ENCODE measurements around the gene VAV3. TPM values are rescaled to one million over a fixed set of nuclear protein-coding genes. Genes with fewer than 3 reads are reported as not detected.

Gene VAV3
- total RNA-seq, 1 donor = 41.1 TPM

GRCh38 chr1:107574044-107574443, 390.9 kb downstream of the VAV3 start:
- Histone ChIP-seq H3K9me3 (ENCODE audit: low read depth, low read length) (no peaks in the 10 kb centered on the region), H3K4me1 (ENCODE audit: insufficient read depth, low read length) (no peaks in the 10 kb centered on the region)

GRCh38 chr1:107572674-107573211, 392.2 kb downstream of the VAV3 start:
- no peaks in the 10 kb centered on the region for H3K9me3 ChIP-seq (ENCODE audit: low read depth, low read length)
- H3K4me3 ChIP-seq (ENCODE audit: low read length) = no peak overlapping the region

More at GRCh38 chr1:107574044-107574443, 390.9 kb downstream of the VAV3 start:
- Histone ChIP-seq H3K27me3 (ENCODE audit: insufficient read depth, low read length) (no peaks in the 10 kb centered on the region), H3K4me3 (ENCODE audit: low read length) (no peak overlapping the region)

GRCh38 chr1:107570768-107571167, 394.2 kb downstream of the VAV3 start:
- Histone ChIP-seq H3K4me3 (ENCODE audit: low read length) (no peak overlapping the region), H3K27me3 (ENCODE audit: insufficient read depth, low read length) (no peaks in the 10 kb centered on the region), H3K9me3 (ENCODE audit: low read depth, low read length) (no peaks in the 10 kb centered on the region), H3K4me1 (ENCODE audit: insufficient read depth, low read length) (no peaks in the 10 kb centered on the region)

More at GRCh38 chr1:107572674-107573211, 392.2 kb downstream of the VAV3 start:
- no peaks in the 10 kb centered on the region for H3K27me3 ChIP-seq (ENCODE audit: insufficient read depth, low read length)
- H3K4me1 ChIP-seq (ENCODE audit: insufficient read depth, low read length) = no peaks in the 10 kb centered on the region

GRCh38 chr1:107563441-107563840, 401.5 kb downstream of the VAV3 start:
- H3K9me3 ChIP-seq (ENCODE audit: low read depth, low read length) = no peaks in the 10 kb centered on the region
- H3K4me3 ChIP-seq (ENCODE audit: low read length) = no peak overlapping the region
- H3K4me1 ChIP-seq (ENCODE audit: insufficient read depth, low read length) = no peaks in the 10 kb centered on the region
- no peaks in the 10 kb centered on the region for H3K27me3 ChIP-seq (ENCODE audit: insufficient read depth, low read length)

- H3K4me3 ChIP-seq (ENCODE audit: low read length) = no peak overlapping the region
- H3K9me3 ChIP-seq (ENCODE audit: low read depth, low read length) = no peaks in the 10 kb centered on the region
- H3K27me3 ChIP-seq (ENCODE audit: insufficient read depth, low read length) = no peaks in the 10 kb centered on the region
- no peaks in the 10 kb centered on the region for H3K4me1 ChIP-seq (ENCODE audit: insufficient read depth, low read length)
These were observed 405.1 kb downstream of the VAV3 start for GRCh38 chr1:107559881-107560280.

GRCh38 chr1:107557095-107557494, 407.9 kb downstream of the VAV3 start:
- Histone ChIP-seq H3K9me3 (ENCODE audit: low read depth, low read length) (no peaks in the 10 kb centered on the region), H3K4me3 (ENCODE audit: low read length) (no peak overlapping the region), H3K27me3 (ENCODE audit: insufficient read depth, low read length) (no peaks in the 10 kb centered on the region)

GRCh38 chr1:107555578-107555977, 409.4 kb downstream of the VAV3 start:
- Histone ChIP-seq H3K4me1 (ENCODE audit: insufficient read depth, low read length) (no peaks in the 10 kb centered on the region), H3K9me3 (ENCODE audit: low read depth, low read length) (no peaks in the 10 kb centered on the region), H3K27me3 (ENCODE audit: insufficient read depth, low read length) (no peaks in the 10 kb centered on the region), H3K4me3 (ENCODE audit: low read length) (no peak overlapping the region)

More at GRCh38 chr1:107557095-107557494, 407.9 kb downstream of the VAV3 start:
- H3K4me1 ChIP-seq (ENCODE audit: insufficient read depth, low read length) = no peaks in the 10 kb centered on the region

GRCh38 chr1:107552781-107553180, 412.2 kb downstream of the VAV3 start:
- Histone ChIP-seq H3K9me3 (ENCODE audit: low read depth, low read length) (no peaks in the 10 kb centered on the region), H3K4me3 (ENCODE audit: low read length) (no peak overlapping the region), H3K27me3 (ENCODE audit: insufficient read depth, low read length) (no peaks in the 10 kb centered on the region), H3K4me1 (ENCODE audit: insufficient read depth, low read length) (no peaks in the 10 kb centered on the region)

GRCh38 chr1:107551456-107551855, 413.5 kb downstream of the VAV3 start:
- H3K4me3 ChIP-seq (ENCODE audit: low read length) = no peak overlapping the region
- H3K9me3 ChIP-seq (ENCODE audit: low read depth, low read length) = no peaks in the 10 kb centered on the region
- H3K4me1 ChIP-seq (ENCODE audit: insufficient read depth, low read length) = no peaks in the 10 kb centered on the region
- H3K27me3 ChIP-seq (ENCODE audit: insufficient read depth, low read length) = no peaks in the 10 kb centered on the region

GRCh38 chr1:107550358-107550757, 414.6 kb downstream of the VAV3 start:
- Histone ChIP-seq H3K27me3 (ENCODE audit: insufficient read depth, low read length) (no peaks in the 10 kb centered on the region), H3K9me3 (ENCODE audit: low read depth, low read length) (no peaks in the 10 kb centered on the region), H3K4me1 (ENCODE audit: insufficient read depth, low read length) (no peaks in the 10 kb centered on the region), H3K4me3 (ENCODE audit: low read length) (no peak overlapping the region)

GRCh38 chr1:107549152-107549810, 415.7 kb downstream of the VAV3 start:
- no peaks in the 10 kb centered on the region for H3K9me3 ChIP-seq (ENCODE audit: low read depth, low read length)
- no peaks in the 10 kb centered on the region for H3K4me1 ChIP-seq (ENCODE audit: insufficient read depth, low read length)

GRCh38 chr1:107548276-107548675, 416.7 kb downstream of the VAV3 start:
- Histone ChIP-seq H3K27me3 (ENCODE audit: insufficient read depth, low read length) (no peaks in the 10 kb centered on the region), H3K4me1 (ENCODE audit: insufficient read depth, low read length) (no peaks in the 10 kb centered on the region), H3K9me3 (ENCODE audit: low read depth, low read length) (no peaks in the 10 kb centered on the region), H3K4me3 (ENCODE audit: low read length) (no peak overlapping the region)

More at GRCh38 chr1:107549152-107549810, 415.7 kb downstream of the VAV3 start:
- Histone ChIP-seq H3K27me3 (ENCODE audit: insufficient read depth, low read length) (no peaks in the 10 kb centered on the region), H3K4me3 (ENCODE audit: low read length) (no peak overlapping the region)

- no peaks in the 10 kb centered on the region for H3K4me1 ChIP-seq (ENCODE audit: insufficient read depth, low read length)
- no peaks in the 10 kb centered on the region for H3K9me3 ChIP-seq (ENCODE audit: low read depth, low read length)
- no peak overlapping the region for H3K4me3 ChIP-seq (ENCODE audit: low read length)
- H3K27me3 ChIP-seq (ENCODE audit: insufficient read depth, low read length) = no peaks in the 10 kb centered on the region
These were observed 417.4 kb downstream of the VAV3 start for GRCh38 chr1:107547363-107548155.

- Histone ChIP-seq H3K27me3 (ENCODE audit: insufficient read depth, low read length) (no peaks in the 10 kb centered on the region), H3K4me1 (ENCODE audit: insufficient read depth, low read length) (no peaks in the 10 kb centered on the region), H3K9me3 (ENCODE audit: low read depth, low read length) (no peaks in the 10 kb centered on the region), H3K4me3 (ENCODE audit: low read length) (no peak overlapping the region)
These were observed 418.4 kb downstream of the VAV3 start for GRCh38 chr1:107546576-107546975.

- H3K27me3 ChIP-seq (ENCODE audit: insufficient read depth, low read length) = no peaks in the 10 kb centered on the region
- H3K4me1 ChIP-seq (ENCODE audit: insufficient read depth, low read length) = no peaks in the 10 kb centered on the region
- no peak overlapping the region for H3K4me3 ChIP-seq (ENCODE audit: low read length)
- H3K9me3 ChIP-seq (ENCODE audit: low read depth, low read length) = no peaks in the 10 kb centered on the region
These were observed 419.1 kb downstream of the VAV3 start for GRCh38 chr1:107545879-107546278.

All from mononuclear cell (primary cell).